K562 (cell line): ENCODE measurements around the gene ZC3H12C.

ENCODE experiments used
- ARNT ChIP-seq, 2 experiments: fragments of 450-650 bp; IDR thresholded peaks; 2 replicates each; pipeline ENCODE4 v1.6.1; 2016; ENCODE audit warnings: mild to moderate bottlenecking in 1 of 2
- CTCF ChIP-seq, 3 experiments: IDR thresholded peaks in 2 of 3; conservative IDR thresholded peaks in 1 of 3; 2 replicates each; pipeline ENCODE4 v1.5.1; 2011 to 2012; ENCODE audit warnings: low read length in 3 of 3, mild to moderate bottlenecking in 3 of 3, control low read depth in 2 of 3, improper control_type of control experiment in 1 of 3, inconsistent platforms in 1 of 3, low read depth in 1 of 3, mixed read lengths in 1 of 3, moderate library complexity in 1 of 3; ENCODE audit not compliant: insufficient read depth in 2 of 3
- IRF2 ChIP-seq: sonication (generic); formaldehyde crosslinking; IDR thresholded peaks from 2 replicates; pipeline ENCODE4 v1.8.1; 2022; ENCODE audit warnings: mild to moderate bottlenecking, missing genetic modification reagents
- JUNB ChIP-seq: fragments of 450-650 bp; formaldehyde crosslinking; conservative IDR thresholded peaks from 2 replicates; pipeline ENCODE4 v1.4.0; 2020; ENCODE audit warnings: mild to moderate bottlenecking
- THRA ChIP-seq: fragments of 450-650 bp; IDR thresholded peaks from 2 replicates; pipeline ENCODE4 v1.6.1; 2017; ENCODE audit warnings: mild to moderate bottlenecking, moderate library complexity
- ZNF589 ChIP-seq: fragments of 200-800 bp; sonication (Bioruptor generic); IDR thresholded peaks from 2 replicates; pipeline ENCODE4 v1.6.1; 2016; ENCODE audit warnings: low read depth, missing genetic modification characterization, missing compliant biosample characterization

DNA sequence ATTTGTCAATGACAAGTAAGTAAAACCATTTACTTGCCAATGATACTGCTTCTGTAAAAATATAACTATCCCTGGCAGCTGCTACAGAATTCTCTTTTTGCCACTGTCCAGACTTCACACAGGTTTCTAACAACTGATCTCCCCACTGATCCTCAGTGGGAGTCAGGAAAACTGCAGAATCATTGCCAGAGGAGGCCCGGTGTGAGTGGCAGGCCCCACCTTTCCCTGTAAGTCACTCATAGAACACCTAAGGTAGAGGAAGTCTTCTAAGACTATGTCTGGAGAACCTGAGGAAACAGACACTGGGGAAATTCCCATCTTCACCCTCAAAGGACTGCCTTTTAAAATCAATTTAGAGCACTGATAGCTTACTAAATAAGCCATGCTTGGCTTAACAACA is 66.3 kb downstream of the ZC3H12C start:
- no peak for TF ChIP-seq CTCF (IDR thresholded peaks at IDR 0.05 in 2 of 3, conservative IDR thresholded peaks at IDR 0.05 in 1 of 3; ENCODE audit: insufficient read depth in 2 of 3, low read depth in 1 of 3, low read length in 3 of 3)
- no peak for TF ChIP-seq THRA
- no peak for TF ChIP-seq IRF2 (CRISPR knock-in tag)
- TF ChIP-seq ARNT (IDR thresholded peaks at IDR 0.05), result no peak
- TF ChIP-seq JUNB (CRISPR knock-in tag), result no peak
- no peak for TF ChIP-seq ZNF589 (CRISPR knock-in tag)
